ENCODE data around the gene FN3K. TPM values are rescaled to one million over a fixed set of nuclear protein-coding genes. Genes with fewer than 3 reads are reported as not detected.
"Not testable (repeated sequence)": the region's sequence is repeated elsewhere in the genome, so short reads cannot be mapped to it uniquely, and the experiment has no call there.

FN3K gene
- total RNA-seq, 4 donors from 2014 or later, result 3.4 to 22.7 (median 6.5) TPM

DNA sequence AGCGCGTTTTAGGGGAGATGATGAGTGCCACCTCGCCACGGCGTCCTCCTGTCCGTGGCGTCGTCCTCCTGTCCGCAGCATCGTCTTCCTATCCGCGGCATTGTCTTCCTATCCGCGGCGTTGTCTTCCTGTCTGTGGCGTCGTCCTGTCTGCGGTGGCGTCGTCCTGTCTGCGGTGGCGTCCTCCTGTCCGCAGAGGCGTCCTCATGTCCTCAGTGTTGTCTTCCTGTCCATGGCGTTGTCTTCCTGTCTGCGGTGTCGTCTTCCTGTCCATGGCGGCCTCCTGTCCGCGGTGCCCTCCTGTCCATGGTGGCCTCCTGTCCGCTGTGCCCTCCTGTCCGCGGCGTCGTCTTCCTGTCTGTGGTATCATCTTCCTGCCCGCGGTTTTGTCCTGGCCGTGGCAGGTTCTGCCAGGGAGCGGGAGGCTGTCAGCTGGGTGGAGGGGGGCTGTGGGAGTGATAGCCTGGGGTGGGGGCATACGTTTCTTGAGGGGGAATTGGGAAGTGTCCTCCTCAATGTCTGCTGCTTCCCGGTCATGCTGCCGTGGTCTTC lies 47.3 kb downstream of the FN3K start:
- no peak overlapping the region for H3K4me3 ChIP-seq
- H3K9me3 ChIP-seq, result no peaks in the 10 kb centered on the region
- peak overlapping the region in 2 of 4 donors; percentile 14 to 50 for H3K27ac ChIP-seq (replicated peaks in 1 of 4)
- peaks cover 14 to 41% (median 29%) of the 10 kb centered on the region in 4 donors for H3K36me3 ChIP-seq
- intact Hi-C loops (cut with DNase I), result loop anchor here (5.0 to 10.0 kb wide), 2 partner anchors 92 to 135 kb away; no protein-coding TSS in a partner anchor
- no peak for DNase-seq (ENCODE audit: extremely low spot score)
- H3K4me1 ChIP-seq, result peaks cover 0 to 14% (median 9%) of the 10 kb centered on the region in 4 donors
- H3K27me3 ChIP-seq, result no peaks in the 10 kb centered on the region
- WGBS, result 82% methylated on average over 42 of the region's 42 CpGs
- TF ChIP-seq, protein P1, sequence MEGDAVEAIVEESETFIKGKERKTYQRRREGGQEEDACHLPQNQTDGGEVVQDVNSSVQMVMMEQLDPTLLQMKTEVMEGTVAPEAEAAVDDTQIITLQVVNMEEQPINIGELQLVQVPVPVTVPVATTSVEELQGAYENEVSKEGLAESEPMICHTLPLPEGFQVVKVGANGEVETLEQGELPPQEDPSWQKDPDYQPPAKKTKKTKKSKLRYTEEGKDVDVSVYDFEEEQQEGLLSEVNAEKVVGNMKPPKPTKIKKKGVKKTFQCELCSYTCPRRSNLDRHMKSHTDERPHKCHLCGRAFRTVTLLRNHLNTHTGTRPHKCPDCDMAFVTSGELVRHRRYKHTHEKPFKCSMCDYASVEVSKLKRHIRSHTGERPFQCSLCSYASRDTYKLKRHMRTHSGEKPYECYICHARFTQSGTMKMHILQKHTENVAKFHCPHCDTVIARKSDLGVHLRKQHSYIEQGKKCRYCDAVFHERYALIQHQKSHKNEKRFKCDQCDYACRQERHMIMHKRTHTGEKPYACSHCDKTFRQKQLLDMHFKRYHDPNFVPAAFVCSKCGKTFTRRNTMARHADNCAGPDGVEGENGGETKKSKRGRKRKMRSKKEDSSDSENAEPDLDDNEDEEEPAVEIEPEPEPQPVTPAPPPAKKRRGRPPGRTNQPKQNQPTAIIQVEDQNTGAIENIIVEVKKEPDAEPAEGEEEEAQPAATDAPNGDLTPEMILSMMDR (IDR thresholded peaks at IDR 0.05), result no peak
- TF ChIP-seq POLR2AphosphoS5 (IDR thresholded peaks at IDR 0.05) (no peak), EP300 (IDR thresholded peaks at IDR 0.05) (no peak), POLR2A (IDR thresholded peaks at IDR 0.05; ENCODE audit: low read depth) (no peak)

DNA sequence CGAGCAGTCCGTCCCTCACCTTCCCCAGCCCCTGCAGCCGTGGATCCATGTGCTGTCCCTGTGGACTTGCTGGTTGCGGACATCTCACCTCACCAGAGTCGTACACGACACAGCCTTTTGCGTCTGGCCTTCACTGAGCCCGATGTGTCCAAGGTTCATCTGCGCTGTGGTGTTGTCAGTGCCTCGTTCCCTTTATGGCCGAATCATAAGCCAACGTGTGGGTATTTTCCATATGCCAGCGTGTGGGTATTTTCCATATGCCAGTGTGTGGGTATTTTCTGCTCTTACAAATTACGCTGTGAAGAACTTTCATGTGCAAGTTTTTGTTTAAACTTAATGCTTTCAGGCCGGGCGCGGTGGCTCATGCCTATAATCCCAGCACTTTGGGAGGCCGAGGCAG lies 48.1 kb downstream of the FN3K start:
- no peak for TF ChIP-seq POLR2AphosphoS5 (IDR thresholded peaks at IDR 0.05)
- TF ChIP-seq POLR2A (IDR thresholded peaks at IDR 0.05; ENCODE audit: low read depth), result no peak
- no peak for TF ChIP-seq EP300 (IDR thresholded peaks at IDR 0.05)
- TF ChIP-seq, protein P1 (IDR thresholded peaks at IDR 0.05), result no peak
- Histone ChIP-seq H3K9me3 (no peaks in the 10 kb centered on the region), H3K4me3 (no peak overlapping the region), H3K4me1 (peaks cover 0 to 14% (median 9%) of the 10 kb centered on the region in 4 donors), H3K27ac (replicated peaks in 1 of 4) (no peak overlapping the region), H3K36me3 (peaks cover 14 to 41% (median 29%) of the 10 kb centered on the region in 4 donors), H3K27me3 (no peaks in the 10 kb centered on the region)
- intact Hi-C loops (cut with DNase I), result loop anchor here (5.0 to 10.0 kb wide), 2 partner anchors 91 to 134 kb away; no protein-coding TSS in a partner anchor
- 94% methylated on average over 18 of the region's 18 CpGs for WGBS
- no peak for DNase-seq (ENCODE audit: extremely low spot score)

DNA sequence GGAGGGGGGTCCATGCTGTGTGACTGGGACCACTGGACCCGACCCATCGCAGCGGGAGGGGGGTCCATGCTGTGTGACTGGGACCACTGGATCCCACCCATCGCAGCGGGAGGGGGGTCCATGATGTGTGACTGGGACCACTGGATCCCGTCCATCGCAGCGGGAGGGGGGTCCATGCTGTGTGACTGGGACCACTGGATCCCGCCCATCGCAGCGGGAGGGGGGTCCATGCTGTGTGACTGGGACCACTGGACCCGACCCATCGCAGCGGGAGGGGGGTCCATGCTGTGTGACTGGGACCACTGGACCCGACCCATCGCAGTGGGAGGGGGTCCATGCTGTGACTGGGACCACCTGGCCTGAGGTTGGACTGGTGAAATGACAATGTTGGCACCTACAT lies 50.2 kb downstream of the FN3K start:
- H3K27me3 ChIP-seq; H3K9me3 ChIP-seq; H3K27ac ChIP-seq (replicated peaks in 1 of 4); DNase-seq (ENCODE audit: extremely low spot score); H3K4me3 ChIP-seq: not testable (repeated sequence)
- WGBS, result 96% methylated on average over 10 of the region's 16 CpGs
- intact Hi-C loops (cut with DNase I), result loop anchor here (10.0 kb wide), 1 partner anchor 89 kb away; no protein-coding TSS in a partner anchor
- Histone ChIP-seq H3K4me1 (peaks cover 0 to 14% (median 9%) of the 10 kb centered on the region in 4 donors), H3K36me3 (peaks cover 14 to 50% (median 31%) of the 10 kb centered on the region in 4 donors)

- H3K27ac ChIP-seq (replicated peaks in 1 of 4), result no peak overlapping the region
- peaks cover 0 to 12% (median 9%) of the 10 kb centered on the region in 4 donors for H3K4me1 ChIP-seq
- TF ChIP-seq POLR2AphosphoS5 (IDR thresholded peaks at IDR 0.05) (no peak), EP300 (IDR thresholded peaks at IDR 0.05) (no peak), POLR2A (IDR thresholded peaks at IDR 0.05; ENCODE audit: low read depth) (no peak)
- TF ChIP-seq, protein P1 (IDR thresholded peaks at IDR 0.05), result no peak
- intact Hi-C loops (cut with DNase I), result loop anchor here (10.0 kb wide), 1 partner anchor 88 kb away; no protein-coding TSS in a partner anchor
- peaks cover 14 to 55% (median 34%) of the 10 kb centered on the region in 4 donors for H3K36me3 ChIP-seq
- H3K27me3 ChIP-seq, result no peaks in the 10 kb centered on the region
- no peak overlapping the region for H3K4me3 ChIP-seq
- DNase-seq (ENCODE audit: extremely low spot score), result no peak
- 96% methylated on average over 4 of the region's 10 CpGs for WGBS
- H3K9me3 ChIP-seq, result no peaks in the 10 kb centered on the region
These were observed 51.0 kb downstream of the FN3K start for GRCh38 chr17:82786427-82786826.

- WGBS, result 80% methylated on average over 25 of the region's 27 CpGs
- intact Hi-C loops (cut with DNase I), result loop anchor here (10.0 kb wide), 1 partner anchor 88 kb away; no protein-coding TSS in a partner anchor
- H3K9me3 ChIP-seq, result no peaks in the 10 kb centered on the region
- H3K36me3 ChIP-seq, result peaks cover 14 to 51% (median 35%) of the 10 kb centered on the region in 4 donors
- DNase-seq (ENCODE audit: extremely low spot score), result no peak
- no peaks in the 10 kb centered on the region for H3K27me3 ChIP-seq
- no peak for TF ChIP-seq EP300 (IDR thresholded peaks at IDR 0.05)
- peak in 1 of 2 donors; percentile 22 for TF ChIP-seq POLR2AphosphoS5 (IDR thresholded peaks at IDR 0.05)
- no peak overlapping the region for H3K4me3 ChIP-seq
- H3K4me1 ChIP-seq, result peaks cover 0 to 4% (median 2%) of the 10 kb centered on the region in 4 donors
- no peak overlapping the region for H3K27ac ChIP-seq (replicated peaks in 1 of 4)
These were observed 51.9 kb downstream of the FN3K start for GRCh38 chr17:82787081-82787848.

All from esophagus muscularis mucosa (tissue), 4 donors.